ENCODE results near the gene CTDP1.
"Not testable (repeated sequence)": the region's sequence is repeated elsewhere in the genome, so short reads cannot be mapped to it uniquely, and the experiment has no call there.

CTDP1 gene

GRCh38 chr18:79748321-79749180, 68.9 kb downstream of the CTDP1 start:
- no peak for DNase-seq

DNA sequence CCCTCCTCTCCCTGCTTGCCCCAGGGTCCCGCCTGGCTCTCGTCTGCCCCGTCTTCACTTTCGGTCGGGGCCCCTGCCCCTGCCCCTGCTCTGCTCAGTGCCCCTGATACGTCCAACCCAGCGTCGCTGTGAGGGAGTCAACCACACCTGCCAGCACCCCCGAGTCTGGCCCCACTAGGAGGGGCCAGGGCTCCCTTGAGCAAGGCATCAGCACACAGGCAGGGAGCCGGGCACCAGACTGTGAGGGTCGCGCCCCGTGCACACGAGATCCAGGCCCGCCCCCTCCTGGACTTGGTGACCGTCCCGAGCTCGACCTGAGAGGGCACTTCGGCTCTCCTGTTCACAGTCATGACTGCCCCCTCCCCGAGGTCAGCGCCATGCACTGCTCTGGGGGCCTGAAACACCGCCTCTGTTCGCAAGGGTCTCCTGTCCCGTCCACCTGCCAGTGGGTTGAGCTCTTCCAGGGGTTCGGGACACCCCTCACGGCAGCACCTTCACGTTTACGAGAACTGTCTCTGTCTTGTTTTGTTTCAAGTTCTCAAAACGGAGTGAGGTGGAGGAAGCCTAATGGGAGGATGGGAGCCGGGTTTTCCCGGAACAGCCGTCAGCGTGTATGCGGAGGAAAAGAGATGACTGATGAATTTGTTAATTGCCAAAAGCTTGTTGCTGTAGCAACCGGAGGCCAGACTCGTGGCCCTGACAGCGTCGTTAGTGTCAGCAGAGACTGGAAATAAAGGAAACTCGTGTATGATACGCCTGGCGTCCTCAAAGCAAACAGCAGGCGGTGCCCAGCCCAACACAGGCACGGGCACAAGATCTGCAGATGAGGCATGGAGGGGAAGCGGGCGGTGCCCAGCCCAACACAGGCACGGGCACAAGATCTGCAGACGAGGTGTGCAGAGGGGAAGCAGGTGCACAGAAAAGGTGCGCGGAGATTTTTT, 69.9 kb downstream of the CTDP1 start:
- DNase-seq: no peak

DNA sequence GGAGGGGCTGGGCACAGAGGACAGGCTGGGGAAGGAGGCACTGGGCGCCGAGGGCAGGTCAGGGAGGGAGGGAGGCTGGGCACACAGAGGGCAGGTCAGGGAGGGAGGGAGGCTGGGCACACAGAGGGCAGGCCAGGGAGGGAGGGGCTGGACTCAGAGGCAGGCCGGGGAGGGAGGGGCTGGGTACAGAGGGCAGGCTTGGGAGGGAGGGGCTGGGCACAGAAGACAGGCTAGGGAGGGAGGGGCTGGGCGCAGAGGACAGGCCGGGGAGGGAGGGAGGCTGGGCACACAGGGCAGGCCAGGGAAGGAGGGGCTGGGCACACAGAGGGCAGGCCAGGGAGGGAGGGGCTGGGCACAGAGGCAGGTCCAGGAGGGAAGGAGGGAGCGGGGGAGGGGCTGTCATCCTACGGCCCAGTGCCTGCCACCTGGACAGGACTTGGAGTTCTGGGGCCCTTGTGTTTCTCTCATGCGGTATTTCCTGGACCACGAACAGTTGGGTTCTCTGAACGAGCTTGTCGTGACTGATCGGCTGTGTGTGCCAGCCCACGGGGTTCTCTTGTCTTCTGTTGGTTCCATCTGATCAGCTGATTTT, 71.5 kb downstream of the CTDP1 start:
- DNase-seq: no peak

GRCh38 chr18:79751918-79752578, 72.4 kb downstream of the CTDP1 start:
- DNase-seq: not testable (repeated sequence)

- DNase-seq: not testable (repeated sequence)
Measured at GRCh38 chr18:79752946-79753345, 73.3 kb downstream of the CTDP1 start.

DNA sequence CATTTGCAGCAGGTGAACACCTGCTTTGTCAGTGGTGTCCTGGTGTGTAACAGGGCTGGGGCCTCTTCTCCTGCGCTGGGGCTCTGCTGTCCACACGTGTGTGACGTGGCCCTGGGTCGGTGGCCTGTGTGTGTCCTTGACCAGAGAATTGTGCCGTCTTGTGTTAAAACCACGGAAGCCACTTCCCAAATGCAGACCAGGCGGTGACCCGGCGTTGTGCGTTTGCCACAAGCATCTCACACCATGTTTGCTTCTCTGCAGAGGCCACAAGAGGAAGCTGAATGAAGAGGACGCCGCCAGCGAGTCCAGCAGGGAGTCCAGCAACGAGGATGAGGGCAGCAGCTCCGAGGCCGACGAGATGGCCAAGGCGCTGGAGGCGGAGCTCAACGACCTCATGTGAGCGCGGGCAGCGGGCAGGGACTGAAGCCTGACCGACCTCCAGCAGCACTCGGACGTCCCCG, 73.8 kb downstream of the CTDP1 start:
- no peak for DNase-seq

GRCh38 chr18:79754022-79754761, 74.6 kb downstream of the CTDP1 start:
- DNase-seq: no peak

- no peak for DNase-seq
Measured at GRCh38 chr18:79754831-79755351, 75.3 kb downstream of the CTDP1 start.

DNA sequence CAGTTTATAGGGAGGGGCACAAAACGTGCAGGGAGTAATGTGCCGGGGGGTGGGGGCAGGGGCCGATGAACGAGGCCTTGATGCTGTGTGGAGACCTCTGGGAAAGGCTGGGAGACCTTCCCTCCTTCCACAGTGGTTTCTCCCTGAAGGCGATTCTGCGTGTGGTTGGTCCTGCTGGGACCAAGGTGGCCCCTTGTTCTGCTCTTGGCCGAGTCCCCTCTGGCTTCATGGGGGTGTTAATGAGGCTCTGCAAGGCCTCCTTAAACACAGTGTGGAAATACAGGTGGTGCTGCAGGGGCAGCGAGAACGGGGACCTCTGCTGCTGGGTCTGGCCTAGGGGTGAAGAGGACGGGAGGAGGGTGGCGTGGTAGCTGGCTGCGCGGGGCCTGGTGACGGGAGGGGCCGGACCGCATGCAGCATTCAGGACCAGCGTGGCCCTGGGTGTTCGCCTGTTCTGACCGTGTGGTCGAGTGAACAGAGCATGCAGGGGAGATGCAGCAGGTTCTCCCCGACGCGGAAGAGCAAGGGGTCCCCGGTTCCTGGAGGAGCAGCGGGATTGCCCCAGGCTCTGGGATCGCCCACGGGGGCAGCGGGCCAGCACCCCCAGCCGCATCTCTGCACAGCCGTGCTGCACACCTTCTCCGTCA, 76.0 kb downstream of the CTDP1 start:
- DNase-seq: no peak

DNA sequence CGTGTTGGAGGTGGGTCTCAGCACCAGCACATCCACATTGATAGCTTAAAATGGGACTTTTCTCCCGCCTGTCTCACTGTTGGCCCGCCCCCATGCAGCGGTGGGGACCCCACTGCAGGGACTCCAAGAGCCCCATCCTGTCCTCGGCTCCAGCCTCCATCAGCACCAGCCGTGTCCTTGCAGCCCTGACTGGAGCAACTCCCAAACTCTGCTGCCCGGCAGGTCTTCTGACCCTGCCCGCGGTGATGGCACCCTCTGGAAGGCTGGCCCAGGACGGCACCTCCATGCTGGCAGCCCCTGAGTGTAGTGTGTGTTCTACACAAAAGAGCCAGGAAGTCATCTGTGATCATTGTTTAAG, 76.5 kb downstream of the CTDP1 start:
- no peak for DNase-seq

DNA sequence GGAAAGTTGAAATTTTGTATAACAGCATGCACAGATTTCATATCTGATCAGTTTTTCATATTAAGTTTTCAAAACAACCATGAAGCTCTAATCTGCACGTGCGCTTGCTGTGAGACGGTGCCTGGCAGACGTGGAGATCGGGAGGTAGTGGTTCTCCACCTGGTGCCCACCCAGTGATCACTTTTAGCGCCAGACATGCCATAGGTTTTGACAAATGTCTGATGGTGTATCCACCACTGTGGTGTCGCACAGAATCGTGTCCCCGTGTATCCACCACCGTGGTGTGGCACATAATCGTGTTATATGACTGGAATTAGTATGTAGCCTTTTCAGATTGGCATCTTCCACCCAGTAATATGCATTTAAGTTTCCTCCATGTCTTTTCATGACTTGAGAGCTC, 77.2 kb downstream of the CTDP1 start:
- DNase-seq: no peak

DNA sequence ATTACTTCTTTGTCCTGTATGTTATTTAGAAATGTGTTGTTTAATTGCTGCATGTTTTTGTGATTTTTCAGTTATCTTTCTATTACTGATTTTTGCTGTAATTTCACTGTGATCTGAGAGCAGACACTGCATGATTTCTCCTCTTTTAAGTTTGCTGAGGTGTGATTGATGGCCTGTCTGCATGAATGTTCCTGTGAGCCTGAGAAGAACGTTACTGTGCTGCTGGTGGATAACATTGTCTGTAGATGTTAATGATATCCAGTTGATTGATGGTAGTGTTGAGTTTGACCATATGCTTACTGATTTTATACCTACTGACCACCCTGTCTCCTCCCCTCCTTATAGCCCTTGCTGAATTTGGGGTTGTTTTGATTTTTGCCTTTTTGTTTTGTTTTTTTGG, 80.7 kb downstream of the CTDP1 start:
- no peak for DNase-seq

DNA sequence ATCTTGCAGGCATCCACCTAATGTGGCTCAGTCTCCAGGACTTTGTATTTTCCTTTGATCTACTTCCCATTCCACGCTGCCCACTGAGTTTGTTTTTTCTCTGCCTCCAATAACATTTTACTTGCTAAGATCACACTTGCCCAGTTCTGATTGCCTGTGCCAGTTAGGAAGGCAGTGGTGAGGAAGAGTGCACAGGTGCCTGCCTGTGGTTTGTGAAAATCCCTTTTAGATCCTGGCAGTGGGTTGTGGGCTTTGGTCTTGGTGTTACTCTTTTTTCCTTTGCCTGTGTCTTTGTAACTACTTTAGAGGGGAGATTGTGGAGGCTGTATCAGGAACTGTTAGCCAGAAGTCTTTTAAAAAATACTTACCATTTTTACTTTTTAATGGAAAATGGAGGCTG, 81.3 kb downstream of the CTDP1 start:
- no peak for DNase-seq

DNA sequence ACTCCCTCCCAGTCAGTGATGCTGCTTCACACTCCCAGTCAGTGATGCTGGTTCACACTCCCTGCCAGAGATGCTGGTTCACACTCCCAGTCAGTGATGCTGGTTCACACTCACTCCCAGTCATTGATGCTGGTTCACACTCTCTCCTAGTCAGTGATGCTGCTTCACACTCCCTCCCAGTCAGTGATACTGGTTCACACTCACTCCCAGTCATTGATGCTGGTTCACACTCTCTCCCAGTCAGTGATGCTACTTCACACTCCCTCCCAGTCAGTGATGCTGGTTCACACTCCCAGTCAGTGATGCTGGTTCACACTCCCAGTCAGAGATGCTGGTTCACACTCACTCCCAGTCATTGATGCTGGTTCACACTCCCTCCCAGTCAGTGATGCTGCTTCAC, 83.8 kb downstream of the CTDP1 start:
- no peak for DNase-seq

- no peak for DNase-seq
Measured at GRCh38 chr18:79764131-79764530, 84.5 kb downstream of the CTDP1 start.

GRCh38 chr18:79765491-79766245, 86.1 kb downstream of the CTDP1 start:
- DNase-seq: no peak

GRCh38 chr18:79766308-79766707, 86.7 kb downstream of the CTDP1 start:
- no peak for DNase-seq

- no peak for DNase-seq
Measured at GRCh38 chr18:79768745-79769144, 89.1 kb downstream of the CTDP1 start.

DNA sequence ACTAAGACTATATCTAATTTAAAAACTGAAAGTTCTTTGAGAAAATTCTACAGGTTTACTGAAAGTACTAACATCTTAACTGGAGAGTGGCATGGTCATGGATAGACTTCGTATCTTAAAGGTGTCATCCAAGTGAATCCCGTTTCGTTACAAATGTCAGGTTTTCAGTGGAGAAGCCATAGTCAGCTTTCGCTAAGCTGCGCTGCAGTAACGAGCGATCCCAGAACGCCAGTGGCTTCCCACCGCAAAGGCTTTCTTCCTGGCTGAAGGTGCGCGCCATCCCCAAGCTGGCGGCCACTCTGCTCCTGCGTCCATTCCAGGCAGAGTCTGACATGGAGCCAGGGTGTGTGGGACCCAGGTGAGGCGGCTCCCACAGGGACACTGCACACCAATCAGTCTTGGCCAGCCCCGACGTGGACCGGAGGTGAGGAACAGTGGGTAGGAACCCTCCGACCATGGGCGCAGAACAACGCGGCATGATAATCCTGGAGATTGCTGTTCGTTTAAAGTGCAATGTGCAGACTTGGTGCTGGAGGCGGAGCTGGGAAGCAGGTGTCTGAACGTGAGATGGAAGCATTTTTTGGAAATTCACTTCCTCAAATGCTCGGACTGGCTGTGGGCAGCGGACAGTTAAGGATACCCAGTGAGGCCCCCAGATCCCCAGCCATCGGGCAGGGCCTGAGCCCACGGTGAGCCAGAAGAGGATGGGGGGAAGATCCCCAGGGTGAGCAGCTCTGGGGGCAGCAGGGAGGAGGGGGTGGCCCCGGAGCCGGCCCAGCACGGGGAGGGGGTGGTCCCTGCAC, 90.3 kb downstream of the CTDP1 start:
- no peak for DNase-seq

DNA sequence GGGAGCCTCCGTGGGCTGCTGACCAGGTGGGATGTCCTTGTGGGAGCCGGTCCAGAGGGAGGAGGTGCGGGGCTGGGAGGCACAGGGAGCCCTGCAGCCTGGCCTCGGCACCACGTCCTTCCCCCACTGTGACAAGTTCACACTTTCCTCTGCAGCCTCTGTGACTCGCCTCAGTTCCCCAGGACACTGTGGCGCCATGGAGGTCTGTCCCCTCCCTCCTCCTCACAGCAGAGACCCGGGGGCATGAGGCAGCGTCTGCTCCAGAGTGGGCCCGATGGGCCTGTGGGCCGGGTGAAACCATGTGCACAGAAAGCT, 90.9 kb downstream of the CTDP1 start:
- no peak for DNase-seq

Data from SHP77 treated with DMSO at 0.1 percent for 48 hours (cell line).